Common myeloid progenitor, CD34-positive (primary cell): Measurements from ENCODE around the gene PIP5K1A.

Experiments used
- CTCF ChIA-PET: fragments of 350-600 bp; sonication (Branson Sonifier 250); formaldehyde crosslinking; loops from one replicate; lab custom pipeline; 2021; ENCODE audit warnings: antibody characterized with exemption; lab: Charles Lee
- POLR2A ChIA-PET: fragments of 350-600 bp; sonication (Branson Sonifier 250); formaldehyde crosslinking; loops from one replicate; lab custom pipeline; 2021; ENCODE audit warnings: antibody characterized with exemption; lab: Charles Lee
- DNase-seq, 3 donors: peaks; one replicate each; pipeline versions ENCODE4 v3.0.0 to v3.0.0-alpha.2; 2013
- H3K27ac ChIP-seq, 2 experiments: 1 replicate in 1 of 2; 2 replicates in 1 of 2; pipeline ENCODE4 v1.7.0; 2013; ENCODE audit warnings: inconsistent platforms in 2 of 2, low read length in 2 of 2, mild to moderate bottlenecking in 2 of 2, low read depth in 1 of 2, moderate library complexity in 1 of 2; ENCODE audit not compliant: severe bottlenecking in 2 of 2, insufficient read depth in 1 of 2, poor library complexity in 1 of 2
- H3K27me3 ChIP-seq, 5 experiments: replicated peaks in 2 of 5; 1 replicate in 3 of 5; 2 replicates in 2 of 5; pipeline versions ENCODE4 v1.6.1 to v1.7.0; 2013; ENCODE audit warnings: low read length in 4 of 5, mild to moderate bottlenecking in 2 of 5, moderate library complexity in 2 of 5, inconsistent platforms in 1 of 5; ENCODE audit not compliant: insufficient read depth in 5 of 5, control insufficient read depth in 4 of 5
- H3K36me3 ChIP-seq, 4 experiments: 1 replicate in 2 of 4; 2 replicates in 2 of 4; pipeline versions ENCODE4 v1.6.1 to v1.7.0; 2013; ENCODE audit warnings: low read length in 3 of 4, control low read depth in 1 of 4, mild to moderate bottlenecking in 1 of 4; ENCODE audit not compliant: control insufficient read depth in 4 of 4, insufficient read depth in 4 of 4
- H3K4me1 ChIP-seq, 4 experiments: 1 replicate in 3 of 4; 2 replicates in 1 of 4; pipeline versions ENCODE4 v1.6.1 to v1.7.1; 2013; ENCODE audit warnings: low read length in 3 of 4, mild to moderate bottlenecking in 3 of 4, control low read depth in 1 of 4, inconsistent platforms in 1 of 4, moderate library complexity in 1 of 4; ENCODE audit not compliant: control insufficient read depth in 4 of 4, insufficient read depth in 4 of 4; ENCODE audit errors: control extremely low read depth in 1 of 4
- H3K4me3 ChIP-seq, 7 experiments: 1 replicate in 4 of 7; 2 replicates in 3 of 7; pipeline versions ENCODE4 v1.5.1 to v1.7.0; 2013; ENCODE audit warnings: mild to moderate bottlenecking in 7 of 7, low read length in 6 of 7, moderate library complexity in 6 of 7, inconsistent platforms in 2 of 7, low read depth in 2 of 7, control low read depth in 1 of 7; ENCODE audit not compliant: insufficient read depth in 4 of 7, control insufficient read depth in 1 of 7; ENCODE audit errors: extremely low read depth in 1 of 7
- H3K9me3 ChIP-seq, 5 experiments: 1 replicate in 4 of 5; 2 replicates in 1 of 5; pipeline versions ENCODE4 v1.6.1 to v1.7.1; 2013; ENCODE audit warnings: low read length in 4 of 5, mild to moderate bottlenecking in 2 of 5, inconsistent platforms in 1 of 5, low read depth in 1 of 5, moderate library complexity in 1 of 5; ENCODE audit not compliant: control insufficient read depth in 4 of 5, insufficient read depth in 2 of 5; ENCODE audit errors: control extremely low read depth in 1 of 5
- WGBS: methylation state at CpG from one replicate; pipeline ENCODE4 v1.1.5; 2013; ENCODE audit not compliant: insufficient coverage; 5-methylcytosine and 5-hydroxymethylcytosine counted together

PIP5K1A gene

GRCh38 chr1:151286619-151287340 is 88.4 kb downstream of the PIP5K1A start:
- 98% methylated on average over 9 of the region's 10 CpGs for WGBS
- DNase-seq: no peak
- Histone ChIP-seq H3K9me3 (no peaks in the 10 kb centered on the region), H3K27me3 (no peaks in the 10 kb centered on the region), H3K27ac (no peak overlapping the region), H3K36me3 (peaks cover 5 to 61% (median 51%) of the 10 kb centered on the region in 4 experiments), H3K4me1 (peaks cover 3 to 25% (median 19%) of the 10 kb centered on the region in 4 experiments), H3K4me3 (no peak overlapping the region)
- ChIA-PET CTCF (no interaction called here), POLR2A (no interaction called here)

DNA sequence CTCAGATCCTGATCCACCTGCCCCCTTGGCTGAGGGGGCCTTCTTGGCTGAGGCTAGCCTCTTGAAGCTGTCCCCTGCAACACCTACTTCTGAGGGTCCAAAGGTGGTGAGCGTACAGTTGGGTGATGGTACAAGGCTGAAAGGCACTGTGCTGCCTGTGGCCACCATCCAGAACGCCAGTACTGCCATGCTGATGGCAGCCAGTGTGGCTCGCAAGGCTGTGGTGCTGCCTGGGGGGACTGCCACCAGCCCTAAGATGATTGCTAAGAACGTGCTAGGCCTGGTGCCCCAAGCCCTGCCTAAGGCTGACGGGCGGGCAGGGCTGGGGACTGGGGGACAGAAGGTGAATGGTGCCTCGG is 89.0 kb downstream of the PIP5K1A start:
- no peak for DNase-seq
- 98% methylated on average over 7 of the region's 7 CpGs for WGBS
- H3K9me3 ChIP-seq: no peaks in the 10 kb centered on the region
- H3K27ac ChIP-seq: no peak overlapping the region
- H3K4me3 ChIP-seq: no peak overlapping the region
- H3K4me1 ChIP-seq: peaks cover 3 to 25% (median 19%) of the 10 kb centered on the region in 4 experiments
- H3K27me3 ChIP-seq: no peaks in the 10 kb centered on the region
- H3K36me3 ChIP-seq: peaks cover 5 to 66% (median 56%) of the 10 kb centered on the region in 4 experiments
- CTCF ChIA-PET: no interaction called here
- POLR2A ChIA-PET: interaction anchor here (0.9 kb wide), 1 partner anchor 10 kb away, joined by 4 read pairs; no protein-coding TSS in a partner anchor

DNA sequence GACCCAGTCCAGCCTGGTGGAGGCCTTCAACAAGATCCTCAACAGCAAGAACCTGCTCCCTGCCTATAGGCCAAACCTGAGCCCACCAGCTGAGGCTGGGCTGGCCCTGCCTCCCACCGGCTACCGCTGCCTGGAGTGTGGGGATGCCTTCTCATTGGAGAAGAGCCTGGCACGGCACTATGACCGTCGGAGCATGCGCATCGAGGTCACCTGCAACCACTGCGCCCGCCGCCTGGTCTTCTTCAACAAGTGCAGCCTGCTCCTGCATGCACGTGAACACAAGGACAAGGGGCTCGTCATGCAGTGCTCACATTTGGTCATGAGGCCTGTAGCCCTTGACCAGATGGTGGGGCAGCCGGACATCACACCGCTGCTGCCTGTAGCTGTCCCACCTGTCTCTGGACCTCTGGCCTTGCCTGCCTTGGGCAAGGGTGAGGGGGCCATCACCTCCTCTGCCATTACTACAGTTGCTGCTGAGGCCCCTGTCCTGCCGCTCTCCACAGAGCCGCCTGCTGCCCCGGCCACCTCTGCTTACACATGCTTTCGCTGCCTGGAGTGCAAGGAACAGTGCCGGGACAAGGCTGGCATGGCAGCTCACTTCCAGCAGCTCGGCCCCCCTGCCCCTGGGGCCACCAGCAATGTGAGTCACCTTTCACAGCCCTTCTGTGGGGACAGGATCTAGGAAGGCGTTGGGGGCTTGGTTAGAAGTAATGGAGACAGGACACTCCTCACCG is 89.6 kb downstream of the PIP5K1A start:
- DNase-seq: no peak
- ChIA-PET POLR2A (interaction anchor here (0.9 kb wide), 1 partner anchor 10 kb away, joined by 4 read pairs; no protein-coding TSS in a partner anchor), CTCF (no interaction called here)
- Histone ChIP-seq H3K27me3 (no peaks in the 10 kb centered on the region), H3K9me3 (no peaks in the 10 kb centered on the region), H3K4me1 (peaks cover 3 to 22% (median 15%) of the 10 kb centered on the region in 4 experiments), H3K27ac (no peak overlapping the region), H3K36me3 (peaks cover 5 to 72% (median 62%) of the 10 kb centered on the region in 4 experiments), H3K4me3 (no peak overlapping the region)
- 98% methylated on average over 22 of the region's 22 CpGs for WGBS

- ChIA-PET POLR2A (no interaction called here), CTCF (no interaction called here)
- no peak overlapping the region for H3K4me3 ChIP-seq
- H3K36me3 ChIP-seq: peaks cover 5 to 78% (median 66%) of the 10 kb centered on the region in 4 experiments
- 97% methylated on average over 14 of the region's 14 CpGs for WGBS
- no peak for DNase-seq
- H3K27me3 ChIP-seq: no peaks in the 10 kb centered on the region
- no peak overlapping the region for H3K27ac ChIP-seq
- H3K9me3 ChIP-seq: no peaks in the 10 kb centered on the region
- H3K4me1 ChIP-seq: peaks cover 3 to 16% (median 10%) of the 10 kb centered on the region in 4 experiments
These were observed 90.2 kb downstream of the PIP5K1A start for GRCh38 chr1:151288502-151288901.

GRCh38 chr1:151289080-151289935 is 91.0 kb downstream of the PIP5K1A start:
- POLR2A ChIA-PET: no interaction called here
- CTCF ChIA-PET: no interaction called here
- DNase-seq: no peak
- no peaks in the 10 kb centered on the region for H3K9me3 ChIP-seq
- no peaks in the 10 kb centered on the region for H3K27me3 ChIP-seq
- H3K36me3 ChIP-seq: peaks cover 6 to 86% (median 74%) of the 10 kb centered on the region in 4 experiments
- WGBS: 64% methylated on average over 9 of the region's 18 CpGs
- peak overlapping the region in 1 of 2 experiments; percentile 33 for H3K27ac ChIP-seq
- H3K4me1 ChIP-seq: peaks cover 0 to 8% (median 2%) of the 10 kb centered on the region in 4 experiments
- H3K4me3 ChIP-seq: no peak overlapping the region

GRCh38 chr1:151289991-151290708 is 91.8 kb downstream of the PIP5K1A start:
- Histone ChIP-seq H3K36me3 (peaks cover 8 to 94% (median 79%) of the 10 kb centered on the region in 4 experiments), H3K4me1 (peaks cover 0 to 6% (median 0%) of the 10 kb centered on the region in 4 experiments), H3K27ac (no peak overlapping the region), H3K27me3 (no peaks in the 10 kb centered on the region), H3K4me3 (no peak overlapping the region), H3K9me3 (no peaks in the 10 kb centered on the region)
- POLR2A ChIA-PET: no interaction called here
- WGBS: 91% methylated on average over 16 of the region's 21 CpGs
- CTCF ChIA-PET: no interaction called here
- no peak for DNase-seq
